HG03342 (cell line): ENCODE data around the gene COL18A1.
"Not testable (repeated sequence)": the region's sequence is repeated elsewhere in the genome, so short reads cannot be mapped to it uniquely, and the experiment has no call there.

Experiments
- ATAC-seq: cut with Tn5 transposase; IDR thresholded peaks from one replicate; pipeline ENCODE4 v1.9.1; 2021; ENCODE audit warnings: mild to moderate bottlenecking, moderate library complexity; ENCODE audit not compliant: unreplicated experiment

COL18A1 gene

DNA sequence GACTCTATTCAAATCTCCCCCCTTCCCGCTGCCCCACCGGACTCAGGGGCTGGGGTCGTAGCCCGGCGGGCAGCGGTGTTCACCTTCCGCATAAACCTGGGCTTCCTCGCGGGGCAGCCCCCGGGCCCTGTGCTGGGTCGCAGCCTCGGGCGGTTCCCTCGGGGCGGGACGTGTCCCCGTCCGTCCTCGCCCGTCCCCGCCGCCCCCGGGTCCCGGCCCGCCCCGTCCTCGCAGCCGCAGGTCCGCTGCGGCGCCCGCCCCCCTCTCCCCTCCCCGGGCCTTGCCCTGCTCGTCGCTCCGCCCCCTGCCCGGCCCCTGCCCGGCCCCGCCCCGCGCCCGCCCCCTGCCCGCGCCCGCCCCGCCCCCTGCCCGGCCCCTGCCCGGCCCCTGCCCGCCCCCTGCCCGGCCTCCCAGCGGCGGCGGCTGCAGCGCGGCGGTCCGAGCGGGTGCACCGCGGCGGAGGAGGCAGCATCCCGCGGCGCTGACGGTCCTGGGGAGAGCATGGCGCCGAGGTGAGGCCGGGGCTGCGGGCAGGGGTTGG, at the start of gene COL18A1:
Gene COL18A1, plus strand, starts transcription at position 436 of the 541 bp plus-strand sequence. Its CDS starts 66 bp downstream, at position 502.
- ATAC-seq, result no peak

DNA sequence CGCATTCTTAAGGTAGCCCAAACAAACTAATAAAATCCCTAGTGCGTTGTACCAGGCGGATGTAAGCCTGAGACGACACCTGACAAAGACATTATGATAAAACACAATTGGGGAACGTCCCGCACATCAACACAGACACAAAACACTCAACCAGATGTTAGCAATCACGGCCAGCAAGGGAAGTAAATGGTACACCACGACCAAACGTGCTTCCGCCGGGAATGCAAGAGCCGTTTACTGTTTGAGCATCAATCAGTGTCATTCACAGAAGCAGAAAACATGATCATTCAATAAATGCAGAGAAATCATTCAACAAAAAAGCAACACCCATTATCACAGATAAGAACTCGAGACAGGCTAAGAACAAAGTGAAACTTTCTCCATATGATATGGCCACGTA, 49.4 kb upstream of the COL18A1 start:
- no peak for ATAC-seq

DNA sequence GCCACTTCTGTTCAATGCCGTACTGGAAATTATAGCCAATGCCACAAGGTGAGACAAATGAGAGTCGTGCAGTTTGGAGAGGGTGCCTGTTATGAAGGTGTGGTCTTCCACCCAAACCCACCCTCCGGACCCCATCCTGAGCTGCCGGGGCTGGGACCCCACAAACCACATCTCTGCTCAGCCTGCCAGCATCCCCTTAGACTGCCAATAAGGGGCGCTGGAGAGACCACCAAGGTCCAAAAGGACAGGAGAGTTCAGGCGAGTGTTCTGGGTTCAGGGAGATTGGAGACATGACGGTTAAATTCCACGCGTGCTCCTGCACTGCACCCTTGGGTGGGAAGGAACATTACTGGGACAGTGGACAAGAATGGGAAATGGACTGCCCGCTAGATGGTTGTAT, 48.7 kb upstream of the COL18A1 start:
- ATAC-seq, result no peak

DNA sequence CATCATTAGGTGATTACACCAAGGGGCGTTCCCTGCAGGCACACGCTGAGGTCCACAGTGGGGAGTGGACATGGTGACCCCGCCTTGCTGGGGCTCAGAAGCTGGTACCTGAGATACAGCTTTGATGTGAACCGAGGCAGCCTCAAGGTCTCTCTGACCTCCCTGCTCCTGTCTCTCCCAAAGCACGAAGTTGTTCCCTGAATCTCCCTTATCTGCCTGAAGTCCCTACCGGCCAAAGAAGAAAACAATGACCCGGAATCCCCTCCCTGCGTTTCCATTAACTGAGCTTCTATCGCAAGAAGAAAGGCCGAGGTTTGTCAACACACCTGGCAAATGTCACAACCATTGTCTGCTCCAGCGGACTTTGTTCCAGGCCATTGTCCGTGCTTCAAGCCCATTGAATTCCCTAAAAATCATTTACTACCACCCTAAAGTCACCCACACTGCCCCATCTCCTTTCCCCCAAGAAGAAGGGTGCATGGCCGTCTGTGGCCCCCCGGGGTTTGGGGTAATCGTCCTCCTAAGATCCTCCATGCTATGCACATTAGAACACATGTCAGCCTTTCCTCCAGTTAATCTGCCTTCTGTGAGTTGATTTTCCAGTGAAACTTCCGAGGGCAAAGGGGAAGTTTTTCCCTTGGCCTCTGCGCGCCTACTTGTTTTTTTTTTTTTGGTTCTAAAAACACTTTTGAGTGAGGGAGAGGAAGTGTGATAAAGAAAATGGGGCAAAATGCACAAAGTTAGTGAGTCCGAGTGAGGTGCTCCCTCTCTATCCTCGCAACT, 48.1 kb upstream of the COL18A1 start:
- no peak for ATAC-seq

DNA sequence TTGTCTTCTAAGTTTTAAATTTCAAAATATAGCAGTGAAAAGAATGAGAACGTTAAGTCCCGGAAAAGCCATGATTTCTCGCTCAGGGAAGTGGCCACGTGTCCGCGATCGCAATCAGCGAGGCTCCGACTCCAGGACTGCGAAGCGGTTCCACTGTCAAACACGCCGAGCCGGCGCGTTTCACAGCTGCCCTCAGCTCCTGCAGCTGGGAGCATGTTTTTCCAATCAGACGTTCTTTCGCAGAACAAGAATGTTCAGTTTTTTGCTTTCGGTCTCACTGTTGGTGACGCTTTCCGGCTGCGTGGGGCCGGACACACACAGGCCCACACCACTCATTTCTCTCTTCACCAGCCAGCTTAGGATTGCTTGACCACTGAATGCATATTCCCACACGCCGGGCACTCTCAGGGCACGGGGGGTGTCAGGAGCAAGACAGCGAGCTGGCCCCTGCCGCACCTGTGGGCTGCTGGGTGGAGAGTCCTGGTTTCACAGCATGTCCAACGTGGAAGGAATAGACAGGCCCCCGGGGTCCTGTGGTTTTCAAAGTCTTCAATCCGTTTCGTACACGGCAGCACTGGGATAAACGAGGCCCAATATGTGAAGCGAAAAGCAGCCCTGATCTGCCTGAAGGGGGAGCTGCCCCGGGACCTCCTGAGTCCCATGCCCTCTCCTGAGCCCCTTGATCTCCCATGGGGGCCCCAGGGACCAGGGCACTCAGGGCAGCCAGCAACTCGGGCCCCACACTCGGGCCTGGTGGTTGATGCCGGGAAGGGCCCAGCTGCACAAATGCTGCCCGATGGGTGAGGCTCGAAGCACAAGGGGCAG, 47.3 kb upstream of the COL18A1 start:
- ATAC-seq, result no peak

DNA sequence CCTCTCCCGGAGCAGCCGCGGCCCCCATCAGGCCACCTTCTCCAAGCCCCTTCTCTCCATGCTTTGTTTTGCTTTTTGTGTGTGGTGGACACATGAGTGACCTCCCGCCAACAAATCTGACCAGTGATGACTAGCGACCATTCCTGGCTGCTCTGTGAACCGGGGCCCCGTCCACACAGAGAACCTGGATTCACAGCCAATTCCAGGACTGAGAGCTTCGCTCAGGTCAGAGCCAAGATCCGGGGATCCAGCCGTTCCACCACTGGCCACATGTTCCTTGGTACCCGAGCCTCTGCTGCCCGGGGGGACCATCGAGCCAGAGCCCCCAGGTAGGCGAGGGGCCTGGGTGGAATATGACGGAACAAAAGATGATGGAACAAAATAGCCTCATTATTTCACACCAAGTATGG, 46.7 kb upstream of the COL18A1 start:
- no peak for ATAC-seq

DNA sequence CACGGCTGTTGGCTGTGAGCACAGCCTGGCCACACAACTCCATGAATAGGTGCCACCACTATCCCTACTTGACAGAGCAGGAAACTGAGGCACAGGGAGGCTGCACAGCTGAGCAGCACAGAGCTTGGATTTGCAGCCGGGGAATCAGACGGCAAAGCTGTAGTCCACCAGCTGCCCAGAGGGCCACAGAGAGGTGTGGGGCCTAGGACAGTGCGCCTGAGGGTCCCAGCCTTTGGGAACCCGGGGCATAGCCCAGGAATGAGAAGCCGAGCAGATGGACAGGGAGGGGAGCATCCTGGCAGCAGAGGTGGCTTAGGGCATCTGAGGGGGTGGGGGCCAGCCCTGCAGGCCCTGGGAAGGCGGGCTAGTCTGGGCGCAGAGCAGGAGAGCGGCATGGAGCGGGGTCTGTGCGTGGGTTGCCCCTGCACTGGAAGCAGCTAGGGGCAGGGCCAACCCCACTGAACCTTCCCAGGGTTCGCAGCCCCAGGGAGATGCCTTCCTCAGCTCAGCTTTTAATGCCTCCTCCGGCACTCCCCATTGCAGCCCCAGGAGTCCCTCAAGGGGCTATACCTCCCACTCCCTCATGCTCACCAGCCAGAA, 46.2 kb upstream of the COL18A1 start:
- no peak for ATAC-seq

DNA sequence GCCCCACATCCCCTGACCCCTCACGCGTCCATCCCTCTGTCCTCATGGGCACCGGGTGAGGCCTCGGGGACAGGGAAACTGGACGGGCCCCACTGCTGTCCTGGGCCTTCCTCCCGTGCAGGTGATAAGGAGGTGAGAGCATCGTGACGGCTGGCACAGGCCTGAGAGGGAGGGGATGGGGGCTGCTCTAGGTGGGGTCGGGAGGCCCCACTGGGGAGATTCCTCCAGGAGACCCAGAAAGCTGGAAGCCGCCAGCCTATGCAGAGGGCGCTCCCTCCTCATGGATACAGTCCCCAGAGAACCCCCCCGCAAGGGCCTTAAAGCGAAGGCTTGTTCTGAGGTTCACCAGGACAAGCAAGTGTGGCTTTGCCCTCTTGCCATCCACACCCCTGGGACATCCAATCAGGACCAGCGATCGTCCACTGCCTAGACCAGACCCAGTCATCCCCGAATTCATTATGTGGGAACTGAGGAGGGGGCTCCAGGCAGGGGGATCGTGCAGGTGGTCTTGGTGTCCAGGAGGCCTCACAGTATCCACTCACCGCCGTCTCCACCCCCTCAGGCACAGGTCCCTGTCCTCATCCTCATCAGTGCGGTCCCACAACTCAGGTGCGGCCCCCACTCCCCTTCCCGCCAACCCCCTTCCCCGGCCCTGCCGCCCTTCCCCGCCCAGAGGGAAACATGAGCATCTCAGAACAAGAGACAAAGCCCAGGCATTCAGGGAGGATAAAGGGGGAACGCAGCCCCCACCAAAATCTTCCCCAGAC, 45.3 kb upstream of the COL18A1 start:
- no peak for ATAC-seq

DNA sequence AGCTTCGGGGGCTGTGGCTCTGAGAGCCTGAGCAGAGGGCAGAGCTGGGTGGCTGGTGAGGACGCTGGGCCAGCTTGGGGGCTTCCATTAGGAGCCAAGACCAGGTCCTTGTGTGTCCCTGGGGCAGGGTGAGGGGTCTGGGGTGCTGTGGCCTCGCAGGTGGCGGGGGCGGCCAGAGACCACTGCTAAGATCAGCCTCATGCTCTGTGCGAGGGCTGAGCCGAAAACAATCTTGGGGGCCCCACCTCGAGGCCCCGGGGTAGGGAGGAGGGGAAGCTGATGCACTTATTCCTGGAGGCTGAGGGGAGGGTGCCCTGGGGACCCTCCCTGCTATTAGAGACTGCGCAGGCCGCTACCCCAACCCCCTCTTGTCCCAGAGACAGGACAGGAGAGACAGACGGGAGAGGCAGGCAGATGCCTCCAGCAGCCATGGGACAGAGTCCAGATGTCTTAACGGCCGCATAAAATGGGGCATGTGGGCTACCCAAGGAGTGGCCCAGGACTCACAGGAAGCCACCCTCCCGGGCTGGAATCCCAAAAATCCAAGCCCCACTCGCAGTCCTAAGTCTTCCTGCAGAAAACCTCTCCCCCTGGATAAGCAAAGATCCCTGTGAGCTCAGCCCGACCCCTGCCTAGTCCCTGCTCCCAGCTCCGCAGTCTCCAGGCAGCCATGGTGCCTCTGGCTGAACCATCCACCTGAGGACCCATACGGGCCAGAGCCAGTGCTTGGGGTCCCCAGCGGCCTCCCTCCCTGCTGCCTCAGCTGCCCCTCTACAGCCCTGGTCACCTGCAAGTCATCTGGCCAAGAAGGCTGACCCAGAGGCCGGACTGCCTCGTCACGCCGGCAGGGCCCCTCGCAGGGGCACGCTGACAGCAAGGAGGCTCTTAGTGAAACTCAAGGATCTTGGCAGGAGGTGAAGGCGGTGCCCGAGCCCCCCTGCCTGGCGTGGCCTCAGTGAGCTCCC, 43.6 kb upstream of the COL18A1 start:
- no peak for ATAC-seq

DNA sequence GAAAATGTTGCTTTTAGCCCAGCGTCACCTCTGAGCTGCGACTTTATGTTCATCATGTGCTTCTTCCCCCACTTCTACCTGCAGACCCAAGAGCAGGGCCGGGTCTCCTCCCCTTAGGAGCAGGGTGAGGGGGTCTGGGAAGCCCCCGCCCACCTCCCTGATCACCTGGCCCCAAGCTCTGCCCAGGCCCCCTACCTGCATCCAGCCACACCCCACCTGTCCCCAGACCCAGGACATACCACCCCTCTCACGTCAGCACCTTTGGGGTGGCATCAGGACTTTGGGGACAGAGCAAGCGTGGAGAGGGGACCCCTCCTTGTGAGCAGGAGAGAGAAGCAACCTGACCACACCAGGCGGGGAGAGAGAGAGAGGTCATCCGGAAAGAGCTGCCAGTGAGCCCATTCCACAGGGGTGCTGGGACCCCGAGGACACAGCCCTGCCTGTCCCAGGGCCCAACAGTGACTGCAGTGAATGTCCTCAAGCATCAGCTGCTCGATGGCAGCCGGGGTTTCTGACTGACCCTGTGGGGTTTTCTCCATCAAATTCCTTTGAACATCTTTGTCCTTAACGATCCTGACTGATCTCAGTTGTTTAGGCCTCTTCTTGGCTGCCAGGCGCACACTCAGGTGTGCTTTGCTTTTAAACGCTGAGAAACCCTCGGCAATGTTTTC, 42.8 kb upstream of the COL18A1 start:
- no peak for ATAC-seq

DNA sequence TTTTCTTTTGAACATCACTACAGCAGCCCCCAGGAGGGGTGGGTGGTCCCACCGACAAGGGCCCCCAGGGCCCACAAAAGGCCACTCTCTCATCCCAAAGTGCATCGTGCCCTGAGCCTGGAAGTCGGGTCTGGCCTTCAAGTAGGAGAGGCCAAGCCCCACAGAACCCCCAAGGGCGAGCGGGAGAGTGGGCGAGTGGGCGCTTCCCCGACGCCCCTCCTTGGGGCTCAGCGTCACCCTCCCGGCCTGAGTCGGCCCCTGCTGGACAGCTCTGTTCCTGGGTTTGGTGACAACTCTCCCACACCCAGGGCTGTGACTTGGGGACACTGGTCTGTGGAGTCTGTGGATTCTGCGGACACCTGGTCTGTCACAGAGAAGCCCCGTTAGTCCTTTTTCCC, 42.2 kb upstream of the COL18A1 start:
- ATAC-seq, result no peak

DNA sequence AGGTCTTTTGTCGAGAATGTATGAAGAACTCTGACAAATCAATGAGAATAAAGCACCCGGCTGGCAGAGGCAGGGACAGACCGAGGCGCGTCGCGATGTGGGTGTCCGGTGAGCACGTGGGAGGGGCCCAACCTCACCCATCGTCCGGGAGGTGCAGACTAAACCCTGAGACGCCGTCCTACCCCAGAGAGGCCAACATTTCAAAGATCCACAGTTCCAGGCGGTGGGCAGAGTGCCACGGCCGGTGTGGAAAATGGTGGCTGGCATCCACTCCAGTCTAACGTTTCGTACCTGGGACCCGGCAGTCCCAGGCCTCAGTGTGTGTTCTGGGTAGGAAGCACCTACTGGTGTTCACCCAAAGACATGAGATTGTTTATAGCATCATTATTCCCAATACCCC, 41.7 kb upstream of the COL18A1 start:
- not testable (repeated sequence) for ATAC-seq

DNA sequence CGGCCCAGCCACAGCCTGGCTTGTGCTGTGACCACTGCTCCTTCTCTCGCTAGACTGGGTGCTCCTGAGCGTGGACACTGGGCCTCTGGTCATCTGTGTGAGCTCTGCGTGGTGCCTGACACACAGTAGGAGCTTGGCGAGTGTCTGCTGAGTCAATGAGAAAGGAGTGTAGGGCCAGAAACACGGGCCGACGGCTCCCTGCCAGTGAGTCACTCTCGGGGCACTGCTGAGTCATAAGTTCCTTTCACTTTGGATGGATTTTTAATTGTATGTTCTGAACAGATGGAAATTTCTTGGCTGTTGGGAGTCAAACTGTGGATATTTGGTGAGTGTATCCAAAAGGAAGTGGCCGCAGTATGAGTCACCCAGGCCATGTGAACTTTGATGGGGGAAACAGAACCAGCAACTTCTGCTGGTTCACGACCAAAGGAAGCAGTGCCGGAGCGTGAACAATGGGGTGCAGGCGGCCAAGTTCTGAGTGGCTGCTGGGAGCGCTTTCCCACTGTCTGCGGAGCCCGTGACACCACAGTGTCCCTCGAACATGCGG, 41.0 kb upstream of the COL18A1 start:
- no peak for ATAC-seq

DNA sequence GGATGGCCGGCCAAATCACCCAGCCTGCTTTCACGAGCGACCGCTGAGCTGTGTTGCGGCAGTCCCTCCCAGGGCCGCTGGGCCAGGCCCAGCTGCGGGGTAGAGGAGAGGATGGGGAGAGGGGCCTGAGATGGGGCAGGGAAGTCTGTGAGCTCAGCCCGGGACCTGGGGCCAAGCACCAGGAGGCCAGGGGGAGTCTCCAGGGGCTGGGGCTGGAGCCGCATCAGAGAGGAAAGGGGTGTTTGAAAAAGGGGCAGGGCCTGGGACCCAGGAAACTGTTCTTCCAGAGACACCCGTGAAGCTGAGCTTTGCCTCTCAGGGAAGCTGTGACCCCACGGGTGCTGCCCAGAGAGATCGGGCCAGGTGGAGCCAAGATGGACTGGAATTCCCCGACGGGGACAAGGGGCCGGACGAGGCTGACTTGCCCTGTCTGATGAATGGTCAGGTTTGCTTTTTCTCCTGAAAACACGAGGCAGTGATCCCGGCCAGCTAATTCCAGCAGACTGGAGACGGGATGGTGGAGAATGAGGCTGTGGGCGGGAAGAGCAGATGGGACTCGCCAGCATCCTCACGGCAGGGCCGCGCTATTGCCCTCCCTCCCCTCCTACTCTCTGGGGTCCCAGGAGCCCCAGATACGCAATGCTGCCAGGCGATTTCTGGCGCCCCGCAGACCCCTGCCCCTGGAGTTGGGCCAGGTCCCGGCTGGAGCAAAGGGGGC, 40.3 kb upstream of the COL18A1 start:
- ATAC-seq, result no peak

DNA sequence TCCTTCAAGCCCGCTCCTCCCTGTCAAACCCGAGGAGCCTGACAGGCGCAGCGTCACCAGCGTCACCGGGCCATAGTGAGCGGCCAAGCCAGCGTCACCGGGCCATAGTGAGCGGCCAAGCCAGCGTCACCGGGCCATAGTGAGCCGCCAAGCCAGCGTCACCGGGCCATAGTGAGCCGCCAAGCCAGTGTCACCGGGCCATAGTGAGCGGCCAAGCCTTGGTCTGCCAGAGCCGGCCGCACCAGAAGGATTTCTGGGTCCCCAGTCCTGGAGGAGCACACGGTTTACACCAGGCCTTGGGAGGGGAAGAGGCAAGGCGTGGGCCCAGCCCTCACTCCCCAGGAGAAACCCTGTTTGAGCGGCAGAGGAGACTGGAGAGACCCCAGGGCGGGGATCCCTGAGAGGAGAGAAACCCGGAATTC, 39.8 kb upstream of the COL18A1 start:
- ATAC-seq, result no peak

DNA sequence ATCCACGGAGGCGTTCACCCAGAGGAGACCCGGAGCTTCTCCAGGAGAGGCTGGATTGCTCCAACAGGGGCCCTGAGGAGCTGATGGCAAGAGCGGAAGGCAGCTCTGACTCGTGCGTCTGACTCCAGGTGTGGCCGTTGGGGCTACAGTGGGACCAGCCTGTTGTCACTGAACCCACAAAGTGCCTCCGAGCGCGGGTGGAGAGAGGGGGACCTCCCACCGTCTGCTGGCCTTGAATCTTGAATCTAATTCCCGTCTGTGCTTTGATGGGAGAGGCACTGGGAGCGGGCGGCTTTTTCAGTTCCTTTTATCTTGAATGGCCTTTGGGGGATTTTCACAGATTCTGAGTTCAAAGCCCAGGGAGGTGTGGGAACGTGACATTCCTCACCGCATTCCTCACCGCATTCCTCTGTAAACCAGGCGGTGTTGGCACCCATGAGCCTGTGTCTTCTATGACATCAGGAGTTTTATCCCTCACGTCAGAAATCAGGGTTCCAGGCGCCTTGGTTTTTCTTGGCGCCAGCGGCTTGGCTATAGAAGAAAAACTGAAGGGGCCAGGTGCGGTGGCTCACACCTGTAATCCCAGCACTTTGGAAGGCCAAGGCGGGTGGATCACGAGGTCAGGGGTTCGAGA, 39.2 kb upstream of the COL18A1 start:
- no peak for ATAC-seq

DNA sequence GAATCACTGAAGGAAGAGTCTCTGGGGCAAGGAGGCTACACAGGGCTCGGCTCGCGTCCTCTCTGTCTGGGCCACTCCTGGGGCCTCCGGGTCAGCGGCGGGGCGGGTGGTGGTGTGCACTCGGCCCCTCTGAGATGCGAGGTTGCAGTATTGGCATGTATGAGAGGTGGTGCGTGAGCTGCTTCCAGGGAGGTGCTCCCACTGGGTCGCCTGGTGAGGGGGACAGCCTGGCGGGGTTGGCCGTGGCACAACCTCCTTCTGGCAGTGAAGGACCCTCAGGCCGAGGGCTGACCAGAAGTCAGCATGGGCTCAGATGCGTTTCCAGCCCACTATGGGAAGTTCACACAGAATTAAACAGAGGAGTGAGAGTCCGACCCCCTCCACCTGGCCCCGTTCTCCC, 38.5 kb upstream of the COL18A1 start:
- no peak for ATAC-seq
